HEK293 (cell line): ENCODE results near the gene SOX9.

Source experiments
- HOXC10 ChIP-seq: sonication (generic); formaldehyde crosslinking; IDR thresholded peaks from 2 replicates; pipeline ENCODE4 v1.8.1; 2023; ENCODE audit warnings: mild to moderate bottlenecking, missing genetic modification reagents
- INSM2 ChIP-seq: fragments of 450-650 bp; formaldehyde crosslinking; IDR thresholded peaks from 2 replicates; pipeline ENCODE4 v1.5.1; 2016; ENCODE audit warnings: missing biosample characterization, missing genetic modification characterization
- KLF1 ChIP-seq: fragments of 450-650 bp; formaldehyde crosslinking; IDR thresholded peaks from 2 replicates; pipeline ENCODE4 v1.5.1; 2016; ENCODE audit warnings: missing biosample characterization, missing genetic modification characterization
- KLF17 ChIP-seq: fragments of 450-650 bp; formaldehyde crosslinking; IDR thresholded peaks from 2 replicates; pipeline ENCODE4 v1.5.1; 2016; ENCODE audit warnings: missing biosample characterization, missing genetic modification characterization
- MEIS1 ChIP-seq: sonication (generic); formaldehyde crosslinking; IDR thresholded peaks from 2 replicates; pipeline ENCODE4 v1.8.1; 2022; ENCODE audit warnings: missing genetic modification reagents, mild to moderate bottlenecking, borderline replicate concordance
- REST ChIP-seq: fragments of 450-650 bp; formaldehyde crosslinking; IDR thresholded peaks from 2 replicates; pipeline ENCODE4 v1.5.1; 2016; ENCODE audit warnings: missing biosample characterization, missing genetic modification characterization
- SALL2 ChIP-seq: fragments of 450-650 bp; formaldehyde crosslinking; IDR thresholded peaks from 2 replicates; pipeline ENCODE4 v1.5.0; 2017; ENCODE audit warnings: missing biosample characterization, mild to moderate bottlenecking, missing genetic modification characterization, borderline replicate concordance
- ZEB2 ChIP-seq: fragments of 450-650 bp; formaldehyde crosslinking; IDR thresholded peaks from 2 replicates; pipeline ENCODE4 v1.5.1; 2016; ENCODE audit warnings: missing biosample characterization, missing genetic modification characterization
- ZNF10 ChIP-seq: fragments of 450-650 bp; formaldehyde crosslinking; IDR thresholded peaks from 2 replicates; pipeline ENCODE4 v1.5.1; 2017; ENCODE audit warnings: missing biosample characterization, missing genetic modification characterization
- ZNF114 ChIP-seq: fragments of 450-650 bp; formaldehyde crosslinking; IDR thresholded peaks from 2 replicates; pipeline ENCODE4 v1.5.0; 2017; ENCODE audit warnings: missing biosample characterization, missing genetic modification characterization
- ZNF133 ChIP-seq: fragments of 450-650 bp; formaldehyde crosslinking; IDR thresholded peaks from 2 replicates; pipeline ENCODE4 v1.5.1; 2016; ENCODE audit warnings: missing biosample characterization, missing genetic modification characterization
- ZNF169 ChIP-seq: fragments of 450-650 bp; formaldehyde crosslinking; IDR thresholded peaks from 2 replicates; pipeline ENCODE4 v1.5.1; 2016; ENCODE audit warnings: missing biosample characterization, missing genetic modification characterization
- ZNF175 ChIP-seq: fragments of 450-650 bp; formaldehyde crosslinking; IDR thresholded peaks from 2 replicates; pipeline ENCODE4 v1.5.1; 2016; ENCODE audit warnings: missing biosample characterization, missing genetic modification characterization
- ZNF292 ChIP-seq: fragments of 450-650 bp; formaldehyde crosslinking; IDR thresholded peaks from 2 replicates; pipeline ENCODE4 v1.5.1; 2016; ENCODE audit warnings: low read depth, missing biosample characterization, missing genetic modification characterization, borderline replicate concordance
- ZNF37A ChIP-seq: fragments of 450-650 bp; IDR thresholded peaks from 2 replicates; pipeline ENCODE4 v1.5.1; 2018; ENCODE audit warnings: missing biosample characterization, missing genetic modification characterization
- ZNF391 ChIP-seq: fragments of 450-650 bp; formaldehyde crosslinking; IDR thresholded peaks from 2 replicates; pipeline ENCODE4 v1.5.1; 2016; ENCODE audit warnings: low read depth, missing biosample characterization, missing genetic modification characterization, borderline replicate concordance
- ZNF433 ChIP-seq: fragments of 450-650 bp; formaldehyde crosslinking; IDR thresholded peaks from 2 replicates; pipeline ENCODE4 v1.5.1; 2016; ENCODE audit warnings: missing biosample characterization, missing genetic modification characterization, low read depth
- ZNF555 ChIP-seq: fragments of 450-650 bp; formaldehyde crosslinking; conservative IDR thresholded peaks from 2 replicates; pipeline ENCODE4 v1.5.1; 2017; ENCODE audit warnings: missing biosample characterization, mild to moderate bottlenecking, missing genetic modification characterization, inconsistent platforms
- ZNF558 ChIP-seq: fragments of 450-650 bp; formaldehyde crosslinking; IDR thresholded peaks from 2 replicates; pipeline ENCODE4 v1.5.1; 2016; ENCODE audit warnings: missing biosample characterization, missing genetic modification characterization
- ZNF560 ChIP-seq: fragments of 450-650 bp; formaldehyde crosslinking; IDR thresholded peaks from 2 replicates; pipeline ENCODE4 v1.5.1; 2017; ENCODE audit warnings: missing biosample characterization, missing genetic modification characterization, borderline replicate concordance
- ZNF585B ChIP-seq: fragments of 450-650 bp; formaldehyde crosslinking; IDR thresholded peaks from 2 replicates; pipeline ENCODE4 v1.5.1; 2016; ENCODE audit warnings: missing biosample characterization, missing genetic modification characterization
- ZNF626 ChIP-seq: fragments of 450-650 bp; sonication (Bioruptor Pico); formaldehyde crosslinking; IDR thresholded peaks from 2 replicates; pipeline ENCODE4 v1.5.1; 2018; ENCODE audit warnings: missing biosample characterization, missing genetic modification characterization, inconsistent platforms
- ZNF645 ChIP-seq: fragments of 450-650 bp; formaldehyde crosslinking; IDR thresholded peaks from 2 replicates; pipeline ENCODE4; 2016; ENCODE audit warnings: missing biosample characterization, missing genetic modification characterization
- ZNF701 ChIP-seq: fragments of 450-650 bp; formaldehyde crosslinking; IDR thresholded peaks from 2 replicates; pipeline ENCODE4 v1.5.1; 2016; ENCODE audit warnings: missing biosample characterization, missing genetic modification characterization
- ZXDB ChIP-seq: fragments of 450-650 bp; formaldehyde crosslinking; IDR thresholded peaks from 2 replicates; pipeline ENCODE4 v1.5.1; 2016; ENCODE audit warnings: missing biosample characterization, missing genetic modification characterization
- TF ChIP-seq, protein P1 (sequence below): fragments of 450-650 bp; formaldehyde crosslinking; IDR thresholded peaks from 2 replicates; pipeline ENCODE4 v1.5.1; 2017; ENCODE audit warnings: missing biosample characterization, missing genetic modification characterization
- TF ChIP-seq, protein P2 (sequence below): fragments of 450-650 bp; formaldehyde crosslinking; IDR thresholded peaks from 2 replicates; pipeline ENCODE4 v1.5.1; 2016; ENCODE audit warnings: missing biosample characterization, missing genetic modification characterization
- TF ChIP-seq, protein P3 (sequence below): fragments of 450-650 bp; formaldehyde crosslinking; IDR thresholded peaks from 2 replicates; pipeline ENCODE4 v1.5.1; 2016; ENCODE audit warnings: missing biosample characterization, missing genetic modification characterization

SOX9 gene

GRCh38 chr17:72121164-72122009, 567 bp downstream of the SOX9 start (continued):
- peak; percentile 53; the same call in 1 of the 2 replicates for TF ChIP-seq KLF1 (tag by site-specific recombination)
- TF ChIP-seq ZNF558 (tag by site-specific recombination) = no peak
- TF ChIP-seq, protein P1, sequence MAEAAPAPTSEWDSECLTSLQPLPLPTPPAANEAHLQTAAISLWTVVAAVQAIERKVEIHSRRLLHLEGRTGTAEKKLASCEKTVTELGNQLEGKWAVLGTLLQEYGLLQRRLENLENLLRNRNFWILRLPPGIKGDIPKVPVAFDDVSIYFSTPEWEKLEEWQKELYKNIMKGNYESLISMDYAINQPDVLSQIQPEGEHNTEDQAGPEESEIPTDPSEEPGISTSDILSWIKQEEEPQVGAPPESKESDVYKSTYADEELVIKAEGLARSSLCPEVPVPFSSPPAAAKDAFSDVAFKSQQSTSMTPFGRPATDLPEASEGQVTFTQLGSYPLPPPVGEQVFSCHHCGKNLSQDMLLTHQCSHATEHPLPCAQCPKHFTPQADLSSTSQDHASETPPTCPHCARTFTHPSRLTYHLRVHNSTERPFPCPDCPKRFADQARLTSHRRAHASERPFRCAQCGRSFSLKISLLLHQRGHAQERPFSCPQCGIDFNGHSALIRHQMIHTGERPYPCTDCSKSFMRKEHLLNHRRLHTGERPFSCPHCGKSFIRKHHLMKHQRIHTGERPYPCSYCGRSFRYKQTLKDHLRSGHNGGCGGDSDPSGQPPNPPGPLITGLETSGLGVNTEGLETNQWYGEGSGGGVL (tag by site-specific recombination) = no peak
- no peak for TF ChIP-seq ZNF175 (tag by site-specific recombination)
- TF ChIP-seq ZNF133 (tag by site-specific recombination) = no peak
- TF ChIP-seq ZNF114 (tag by site-specific recombination) = no peak
- TF ChIP-seq ZNF292 (tag by site-specific recombination) = no peak
- no peak for TF ChIP-seq ZNF701
- no peak for TF ChIP-seq ZNF560 (tag by site-specific recombination)
- 0 out of 2 replicates have a peak, but pooled peaks have one; percentile 8 for TF ChIP-seq REST
- no peak for TF ChIP-seq ZNF626
- TF ChIP-seq ZNF10 (tag by site-specific recombination) = no peak
- no peak for TF ChIP-seq SALL2 (tag by site-specific recombination)
- no peak; the same call in 1 of the 2 replicates for TF ChIP-seq KLF17 (tag by site-specific recombination)
- TF ChIP-seq INSM2 (tag by site-specific recombination) = no peak
- TF ChIP-seq ZNF433 = no peak
- no peak for TF ChIP-seq ZNF169 (tag by site-specific recombination)
- TF ChIP-seq, protein P2, sequence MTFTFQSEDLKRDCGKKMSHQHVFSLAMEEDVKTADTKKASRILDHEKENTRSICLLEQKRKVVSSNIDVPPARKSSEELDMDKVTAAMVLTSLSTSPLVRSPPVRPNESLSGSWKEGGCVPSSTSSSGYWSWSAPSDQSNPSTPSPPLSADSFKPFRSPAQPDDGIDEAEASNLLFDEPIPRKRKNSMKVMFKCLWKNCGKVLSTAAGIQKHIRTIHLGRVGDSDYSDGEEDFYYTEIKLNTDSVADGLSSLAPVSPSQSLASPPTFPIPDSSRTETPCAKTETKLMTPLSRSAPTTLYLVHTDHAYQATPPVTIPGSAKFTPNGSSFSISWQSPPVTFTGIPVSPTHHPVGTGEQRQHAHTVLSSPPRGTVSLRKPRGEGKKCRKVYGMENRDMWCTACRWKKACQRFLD (tag by site-specific recombination) = no peak
- no peak for TF ChIP-seq MEIS1 (CRISPR knock-in tag)
- TF ChIP-seq, protein P3, sequence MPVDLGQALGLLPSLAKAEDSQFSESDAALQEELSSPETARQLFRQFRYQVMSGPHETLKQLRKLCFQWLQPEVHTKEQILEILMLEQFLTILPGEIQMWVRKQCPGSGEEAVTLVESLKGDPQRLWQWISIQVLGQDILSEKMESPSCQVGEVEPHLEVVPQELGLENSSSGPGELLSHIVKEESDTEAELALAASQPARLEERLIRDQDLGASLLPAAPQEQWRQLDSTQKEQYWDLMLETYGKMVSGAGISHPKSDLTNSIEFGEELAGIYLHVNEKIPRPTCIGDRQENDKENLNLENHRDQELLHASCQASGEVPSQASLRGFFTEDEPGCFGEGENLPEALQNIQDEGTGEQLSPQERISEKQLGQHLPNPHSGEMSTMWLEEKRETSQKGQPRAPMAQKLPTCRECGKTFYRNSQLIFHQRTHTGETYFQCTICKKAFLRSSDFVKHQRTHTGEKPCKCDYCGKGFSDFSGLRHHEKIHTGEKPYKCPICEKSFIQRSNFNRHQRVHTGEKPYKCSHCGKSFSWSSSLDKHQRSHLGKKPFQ (tag by site-specific recombination) = no peak
- no peak for TF ChIP-seq ZNF37A (tag by site-specific recombination)
- TF ChIP-seq ZNF585B (tag by site-specific recombination) = no peak
- no peak for TF ChIP-seq ZNF555 (tag by site-specific recombination)
- TF ChIP-seq ZEB2 (tag by site-specific recombination) = peak; percentile 65
- no peak for TF ChIP-seq HOXC10 (CRISPR knock-in tag)
- no peak for TF ChIP-seq ZNF645 (tag by site-specific recombination)
- no peak for TF ChIP-seq ZNF391
- peak; percentile 14; the same call in 1 of the 2 replicates for TF ChIP-seq ZXDB (tag by site-specific recombination)
